Body of pancreas (tissue), 4 donors: ENCODE results near the gene TXK.

Experiments used
- CTCF ChIP-seq, 7 experiments: fragments of 450-650 bp in 4 of 7; fragments of 200-600 bp in 3 of 7; sonication (generic) in 3 of 7; IDR thresholded peaks; one replicate each; pipeline ENCODE4 v1.5.1; 2016 to 2019; ENCODE audit warnings: antibody characterized with exemption in 7 of 7
- POLR2A ChIP-seq, 3 donors: fragments of 450-650 bp; IDR thresholded peaks; one replicate each; pipeline ENCODE4 v1.6.1; 2016; ENCODE audit warnings: antibody characterized with exemption in 3 of 3, mild to moderate bottlenecking in 2 of 3

- TF ChIP-seq CTCF (IDR thresholded peaks at IDR 0.05) (no peak), POLR2A (IDR thresholded peaks at IDR 0.05) (no peak)
Observed at GRCh38 chr4:48093991-48094416, 40.0 kb downstream of the TXK start.
